ENCODE results near the gene NKX3-2.
A peak's percentile ranks its signal among the peaks of the same experiment; 100 is the strongest.

Gene NKX3-2

GRCh38 chr4:13524504-13525243 is 19.6 kb downstream of the NKX3-2 start:
- no peak for DNase-seq (ENCODE audit: low spot score)
- in situ Hi-C loops (cut with MboI; ENCODE audit: low sequenced_read_pairs, unreplicated experiment), result no loop called here
- no peak for TF ChIP-seq CTCF (IDR thresholded peaks at IDR 0.05; ENCODE audit: borderline replicate concordance, control extremely low read depth, extremely low read depth, insufficient read depth, missing control alignments)

- in situ Hi-C loops (cut with MboI; ENCODE audit: low sequenced_read_pairs, unreplicated experiment), result no loop called here
- peak; percentile 18 for DNase-seq (ENCODE audit: low spot score)
- TF ChIP-seq CTCF (IDR thresholded peaks at IDR 0.05; ENCODE audit: borderline replicate concordance, control extremely low read depth, extremely low read depth, insufficient read depth, missing control alignments), result no peak
These were observed 20.5 kb downstream of the NKX3-2 start for GRCh38 chr4:13523591-13524503.

GRCh38 chr4:13523105-13523477 is 21.2 kb downstream of the NKX3-2 start:
- DNase-seq (ENCODE audit: low spot score), result peak; percentile 27
- in situ Hi-C loops (cut with MboI; ENCODE audit: low sequenced_read_pairs, unreplicated experiment), result no loop called here
- no peak for TF ChIP-seq CTCF (IDR thresholded peaks at IDR 0.05; ENCODE audit: borderline replicate concordance, control extremely low read depth, extremely low read depth, insufficient read depth, missing control alignments)

- in situ Hi-C loops (cut with MboI; ENCODE audit: low sequenced_read_pairs, unreplicated experiment), result no loop called here
- peak; percentile 38 for DNase-seq (ENCODE audit: low spot score)
- TF ChIP-seq CTCF (IDR thresholded peaks at IDR 0.05; ENCODE audit: borderline replicate concordance, control extremely low read depth, extremely low read depth, insufficient read depth, missing control alignments), result no peak
These were observed 21.8 kb downstream of the NKX3-2 start for GRCh38 chr4:13522282-13523104.

GRCh38 chr4:13521047-13521446 is 23.3 kb downstream of the NKX3-2 start:
- TF ChIP-seq CTCF (IDR thresholded peaks at IDR 0.05; ENCODE audit: borderline replicate concordance, control extremely low read depth, extremely low read depth, insufficient read depth, missing control alignments), result no peak
- in situ Hi-C loops (cut with MboI; ENCODE audit: low sequenced_read_pairs, unreplicated experiment), result no loop called here
- DNase-seq (ENCODE audit: low spot score), result no peak

GRCh38 chr4:13516315-13516860 is 27.9 kb downstream of the NKX3-2 start:
- no peak for TF ChIP-seq CTCF (IDR thresholded peaks at IDR 0.05; ENCODE audit: borderline replicate concordance, control extremely low read depth, extremely low read depth, insufficient read depth, missing control alignments)
- in situ Hi-C loops (cut with MboI; ENCODE audit: low sequenced_read_pairs, unreplicated experiment), result no loop called here
- DNase-seq (ENCODE audit: low spot score), result no peak

Measured in GM13976 (cell line).